ENCODE measurements around the gene MTHFSD.

MTHFSD gene

GRCh38 chr16:86515777-86516622, 39.0 kb downstream of the MTHFSD start:
- Histone ChIP-seq H3K36me3 (ENCODE audit: control insufficient read depth, insufficient read depth, low read length) (no peaks in the 10 kb centered on the region), H3K27me3 (ENCODE audit: control insufficient read depth, insufficient read depth, low read length) (peaks cover 71% of the 10 kb centered on the region), H3K9me3 (ENCODE audit: control insufficient read depth, low read length) (no peaks in the 10 kb centered on the region), H3K4me1 (ENCODE audit: control insufficient read depth, insufficient read depth, low read length) (peaks cover 5% of the 10 kb centered on the region), H3K4me3 (ENCODE audit: low read length) (no peak overlapping the region), H3K9ac (ENCODE audit: low read length) (peak overlapping the region; percentile 54)

- H3K4me3 ChIP-seq (ENCODE audit: low read length) = no peak overlapping the region
Observed at GRCh38 chr16:86515413-86515776, 39.6 kb downstream of the MTHFSD start.

GRCh38 chr16:86514481-86515376, 40.3 kb downstream of the MTHFSD start:
- Histone ChIP-seq H3K27me3 (ENCODE audit: control insufficient read depth, insufficient read depth, low read length) (peaks cover 77% of the 10 kb centered on the region), H3K36me3 (ENCODE audit: control insufficient read depth, insufficient read depth, low read length) (no peaks in the 10 kb centered on the region), H3K4me3 (ENCODE audit: low read length) (no peak overlapping the region), H3K9ac (ENCODE audit: low read length) (peak overlapping the region; percentile 54), H3K9me3 (ENCODE audit: control insufficient read depth, low read length) (no peaks in the 10 kb centered on the region), H3K4me1 (ENCODE audit: control insufficient read depth, insufficient read depth, low read length) (peaks cover 5% of the 10 kb centered on the region)

More at GRCh38 chr16:86515413-86515776, 39.6 kb downstream of the MTHFSD start:
- Histone ChIP-seq H3K4me1 (ENCODE audit: control insufficient read depth, insufficient read depth, low read length) (peaks cover 5% of the 10 kb centered on the region), H3K27me3 (ENCODE audit: control insufficient read depth, insufficient read depth, low read length) (peaks cover 75% of the 10 kb centered on the region), H3K9ac (ENCODE audit: low read length) (peak overlapping the region; percentile 54), H3K36me3 (ENCODE audit: control insufficient read depth, insufficient read depth, low read length) (no peaks in the 10 kb centered on the region), H3K9me3 (ENCODE audit: control insufficient read depth, low read length) (no peaks in the 10 kb centered on the region)

- no peaks in the 10 kb centered on the region for H3K9me3 ChIP-seq (ENCODE audit: control insufficient read depth, low read length)
- H3K9ac ChIP-seq (ENCODE audit: low read length) = peak overlapping the region; percentile 53
- peaks cover 11% of the 10 kb centered on the region for H3K4me1 ChIP-seq (ENCODE audit: control insufficient read depth, insufficient read depth, low read length)
- no peaks in the 10 kb centered on the region for H3K36me3 ChIP-seq (ENCODE audit: control insufficient read depth, insufficient read depth, low read length)
- no peak overlapping the region for H3K4me3 ChIP-seq (ENCODE audit: low read length)
- peaks cover 80% of the 10 kb centered on the region for H3K27me3 ChIP-seq (ENCODE audit: control insufficient read depth, insufficient read depth, low read length)
Observed at GRCh38 chr16:86513471-86514277, 41.4 kb downstream of the MTHFSD start.

DNA sequence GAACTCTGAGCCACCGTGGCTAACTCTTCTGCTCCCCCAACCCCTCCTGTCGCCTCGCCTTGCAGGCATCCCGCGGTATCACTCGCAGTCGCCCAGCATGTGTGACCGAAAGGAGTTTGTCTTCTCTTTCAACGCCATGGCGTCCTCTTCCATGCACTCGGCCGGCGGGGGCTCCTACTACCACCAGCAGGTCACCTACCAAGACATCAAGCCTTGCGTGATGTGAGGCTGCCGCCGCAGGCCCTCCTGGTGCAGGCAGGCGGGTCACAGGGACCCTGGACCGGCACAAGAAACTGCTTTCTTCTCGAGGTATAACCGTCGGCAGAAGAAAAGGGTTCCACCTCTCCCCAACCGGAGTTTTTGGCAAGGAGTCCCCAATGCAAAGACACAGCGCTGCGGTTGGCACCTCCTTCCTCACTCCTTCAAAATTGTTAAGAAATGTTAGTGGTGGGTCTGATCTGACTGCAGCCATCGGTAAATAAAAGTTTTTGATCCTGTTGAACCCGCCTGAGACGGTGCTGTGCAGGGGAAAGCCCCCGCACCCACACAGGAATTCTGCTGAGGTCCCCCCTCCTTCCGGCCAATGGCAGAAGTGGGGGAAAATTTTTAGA, 42.1 kb downstream of the MTHFSD start:
- H3K9me3 ChIP-seq (ENCODE audit: control insufficient read depth, low read length) = no peaks in the 10 kb centered on the region
- H3K4me1 ChIP-seq (ENCODE audit: control insufficient read depth, insufficient read depth, low read length) = peaks cover 10% of the 10 kb centered on the region
- H3K27me3 ChIP-seq (ENCODE audit: control insufficient read depth, insufficient read depth, low read length) = peaks cover 83% of the 10 kb centered on the region
- H3K36me3 ChIP-seq (ENCODE audit: control insufficient read depth, insufficient read depth, low read length) = no peaks in the 10 kb centered on the region
- H3K4me3 ChIP-seq (ENCODE audit: low read length) = no peak overlapping the region
- peak overlapping the region; percentile 81 for H3K9ac ChIP-seq (ENCODE audit: low read length)

DNA sequence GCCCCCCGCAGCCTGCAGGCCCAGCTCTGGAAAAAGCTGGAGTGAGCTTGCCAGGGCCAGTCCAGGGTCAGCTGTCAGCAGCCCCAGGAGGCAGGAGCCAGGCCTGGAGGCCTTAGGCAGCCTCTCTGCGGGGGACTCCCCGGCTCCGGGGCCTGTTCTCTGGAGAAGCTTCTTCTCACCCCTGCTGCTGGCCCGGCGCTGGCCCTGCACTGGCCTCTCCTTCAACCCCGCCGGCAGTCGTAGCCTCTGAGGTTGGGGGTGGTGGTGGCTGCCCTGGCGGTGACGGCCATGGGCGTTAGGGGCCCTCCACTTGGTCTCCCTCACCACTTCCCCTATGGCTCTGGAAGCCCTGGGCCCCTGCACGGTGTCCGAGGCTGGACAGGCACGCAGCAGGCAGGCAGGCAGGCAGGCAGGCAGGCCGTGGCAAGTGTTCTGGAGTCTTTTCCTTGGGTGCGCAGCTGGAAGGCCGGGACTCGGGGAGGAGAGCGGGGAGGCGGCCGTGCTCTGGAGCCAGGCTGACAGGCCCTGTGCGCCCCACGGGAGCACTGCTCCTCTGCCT, 42.7 kb downstream of the MTHFSD start:
- no peak overlapping the region for H3K4me3 ChIP-seq (ENCODE audit: low read length)
- H3K36me3 ChIP-seq (ENCODE audit: control insufficient read depth, insufficient read depth, low read length) = no peaks in the 10 kb centered on the region
- peaks cover 83% of the 10 kb centered on the region for H3K27me3 ChIP-seq (ENCODE audit: control insufficient read depth, insufficient read depth, low read length)
- peak overlapping the region; percentile 81 for H3K9ac ChIP-seq (ENCODE audit: low read length)
- peaks cover 7% of the 10 kb centered on the region for H3K4me1 ChIP-seq (ENCODE audit: control insufficient read depth, insufficient read depth, low read length)
- no peaks in the 10 kb centered on the region for H3K9me3 ChIP-seq (ENCODE audit: control insufficient read depth, low read length)

DNA sequence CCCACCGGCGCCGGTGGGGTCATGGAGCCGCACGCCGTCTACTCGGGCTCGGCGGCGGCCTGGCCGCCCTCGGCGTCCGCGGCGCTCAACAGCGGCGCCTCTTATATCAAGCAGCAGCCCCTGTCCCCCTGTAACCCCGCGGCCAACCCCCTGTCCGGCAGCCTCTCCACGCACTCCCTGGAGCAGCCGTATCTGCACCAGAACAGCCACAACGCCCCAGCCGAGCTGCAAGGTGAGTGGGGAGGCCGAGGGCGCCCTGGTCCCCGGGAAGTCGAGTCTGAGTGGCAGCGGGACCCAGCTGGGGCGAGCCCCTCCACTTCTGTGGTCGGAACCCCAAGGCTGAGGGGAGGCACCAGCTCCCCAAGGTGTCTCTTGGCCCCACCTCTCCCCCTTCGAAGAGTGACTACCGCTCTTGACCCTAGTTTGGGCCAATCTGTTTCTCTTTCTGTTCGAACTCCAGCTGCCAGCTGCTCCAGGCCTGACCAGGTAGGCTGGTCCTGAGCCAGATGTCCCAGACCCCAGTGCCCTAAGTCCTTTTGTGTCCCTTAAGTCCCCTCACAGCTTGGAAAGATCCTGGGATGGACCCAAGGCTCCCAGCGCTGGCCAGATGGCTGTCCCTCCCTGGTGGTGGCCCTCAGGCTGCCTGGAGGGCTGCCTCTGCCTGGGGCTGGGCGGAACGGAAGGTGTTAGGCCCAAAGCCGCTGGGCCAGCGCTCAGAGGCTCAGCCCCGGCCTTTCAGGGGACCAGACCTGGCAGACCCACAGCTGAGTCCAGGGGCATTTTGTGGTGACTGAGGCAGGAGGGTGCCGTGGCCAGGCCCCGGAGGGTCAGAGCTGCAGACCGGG, 43.5 kb downstream of the MTHFSD start:
- Histone ChIP-seq H3K9ac (ENCODE audit: low read length) (peak overlapping the region; percentile 81), H3K4me3 (ENCODE audit: low read length) (peak overlapping the region; percentile 8), H3K9me3 (ENCODE audit: control insufficient read depth, low read length) (no peaks in the 10 kb centered on the region), H3K27me3 (ENCODE audit: control insufficient read depth, insufficient read depth, low read length) (peaks cover 83% of the 10 kb centered on the region), H3K36me3 (ENCODE audit: control insufficient read depth, insufficient read depth, low read length) (no peaks in the 10 kb centered on the region), H3K4me1 (ENCODE audit: control insufficient read depth, insufficient read depth, low read length) (peaks cover 7% of the 10 kb centered on the region)

GRCh38 chr16:86510465-86511261, 44.4 kb downstream of the MTHFSD start, which contains the start of gene FOXF1:
Gene FOXF1 (plus strand): TSS chr16:86510527. CDS start chr16:86510570, 43 bp downstream.
- Histone ChIP-seq H3K9ac (ENCODE audit: low read length) (peak within 1 kb of the TSS; percentile 81), H3K36me3 (ENCODE audit: control insufficient read depth, insufficient read depth, low read length) (no peaks in the 10 kb centered on the region), H3K4me3 (ENCODE audit: low read length) (peak within 1 kb of the TSS; percentile 41), H3K27me3 (ENCODE audit: control insufficient read depth, insufficient read depth, low read length) (peaks cover 83% of the 10 kb centered on the region), H3K4me1 (ENCODE audit: control insufficient read depth, insufficient read depth, low read length) (peaks cover 7% of the 10 kb centered on the region), H3K9me3 (ENCODE audit: control insufficient read depth, low read length) (no peaks in the 10 kb centered on the region)

DNA sequence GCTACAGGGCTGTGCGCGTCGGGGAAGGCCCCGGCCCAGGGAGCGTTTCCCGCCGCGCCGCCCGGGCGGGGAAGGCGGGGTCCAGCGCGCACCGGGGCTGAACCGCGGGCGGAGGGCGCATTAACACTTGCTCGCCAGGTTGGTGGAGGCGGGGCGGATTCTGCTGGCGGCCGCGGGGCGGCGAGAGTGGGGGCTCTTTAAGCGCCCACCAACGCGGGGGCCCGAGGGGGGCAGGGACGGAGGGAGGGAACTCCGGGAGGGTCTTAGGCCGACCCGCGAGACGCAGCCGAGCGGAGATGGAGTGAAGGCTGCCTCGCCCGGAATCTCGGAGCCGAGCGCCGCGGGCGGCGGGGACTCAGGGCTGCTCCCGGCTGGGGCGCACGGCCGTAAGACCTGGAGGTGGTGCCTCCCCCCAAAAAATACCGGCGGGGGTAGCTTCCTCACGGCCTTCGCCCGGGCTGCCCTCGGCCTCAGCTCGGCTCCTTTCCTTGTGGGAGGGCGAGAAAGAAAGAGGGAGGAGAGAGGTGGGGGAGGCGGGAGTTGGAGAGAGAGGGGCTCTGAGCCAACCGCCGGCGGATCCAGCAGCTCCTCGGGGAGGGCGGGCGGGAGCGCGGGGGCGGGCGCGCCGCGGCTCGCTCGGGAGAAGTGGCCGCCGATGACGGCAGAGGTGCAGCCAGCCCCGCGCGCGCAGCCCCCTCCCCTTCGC, 45.1 kb downstream of the MTHFSD start:
- Histone ChIP-seq H3K4me1 (ENCODE audit: control insufficient read depth, insufficient read depth, low read length) (peaks cover 7% of the 10 kb centered on the region), H3K9ac (ENCODE audit: low read length) (peak overlapping the region; percentile 58), H3K27me3 (ENCODE audit: control insufficient read depth, insufficient read depth, low read length) (peaks cover 80% of the 10 kb centered on the region)

More for the DNA sequence above, 45.1 kb downstream of the MTHFSD start:
- Histone ChIP-seq H3K36me3 (ENCODE audit: control insufficient read depth, insufficient read depth, low read length) (no peaks in the 10 kb centered on the region), H3K9me3 (ENCODE audit: control insufficient read depth, low read length) (no peaks in the 10 kb centered on the region), H3K4me3 (ENCODE audit: low read length) (peak overlapping the region; percentile 41)
